HG02759 (cell line): ENCODE results near the gene PSMB3.

Experiments used
- ATAC-seq: cut with Tn5 transposase; IDR thresholded peaks from one replicate; pipeline ENCODE4 v1.9.1; 2021; ENCODE audit warnings: mild to moderate bottlenecking, moderate library complexity; ENCODE audit not compliant: unreplicated experiment

The PSMB3 gene

GRCh38 chr17:38752308-38753070 is at the start of gene PSMB3:
TSS of gene PSMB3 (plus strand) at chr17:38752741. CDS start at chr17:38752827, 86 bp downstream.
- ATAC-seq: peak; percentile 87

GRCh38 chr17:38702916-38703741 is 49.4 kb upstream of the PSMB3 start:
- no peak for ATAC-seq

GRCh38 chr17:38703742-38704605 is 48.6 kb upstream of the PSMB3 start:
- ATAC-seq: no peak

GRCh38 chr17:38704606-38705522 is 47.7 kb upstream of the PSMB3 start, which contains the start of gene MLLT6:
TSS of gene MLLT6 (plus strand) at chr17:38705273. CDS start at chr17:38705633, 360 bp downstream.
- peak; percentile 29 for ATAC-seq

GRCh38 chr17:38705523-38705802 is 47.1 kb upstream of the PSMB3 start:
- no peak for ATAC-seq

- no peak for ATAC-seq
These were observed 46.6 kb upstream of the PSMB3 start for GRCh38 chr17:38705803-38706504.

- no peak for ATAC-seq
These were observed 45.9 kb upstream of the PSMB3 start for GRCh38 chr17:38706505-38707216.

- ATAC-seq: no peak
These were observed 44.7 kb upstream of the PSMB3 start for GRCh38 chr17:38707678-38708351.

GRCh38 chr17:38709104-38709820 is 43.3 kb upstream of the PSMB3 start:
- ATAC-seq: no peak

- ATAC-seq: no peak
These were observed 42.5 kb upstream of the PSMB3 start for GRCh38 chr17:38709864-38710603.

- ATAC-seq: no peak
These were observed 42.0 kb upstream of the PSMB3 start for GRCh38 chr17:38710604-38710962.

- no peak for ATAC-seq
These were observed 41.6 kb upstream of the PSMB3 start for GRCh38 chr17:38710985-38711384.

- no peak for ATAC-seq
These were observed 40.6 kb upstream of the PSMB3 start for GRCh38 chr17:38711792-38712571.

GRCh38 chr17:38712593-38712992 is 39.9 kb upstream of the PSMB3 start:
- ATAC-seq: no peak

- ATAC-seq: no peak
These were observed 39.0 kb upstream of the PSMB3 start for GRCh38 chr17:38713456-38714075.
